K562 (cell line): ENCODE results near the gene C9. TPM values are rescaled to one million over a fixed set of nuclear protein-coding genes. Genes with fewer than 3 reads are reported as not detected.

Experiments
- ATF2 ChIP-seq: sonication (generic); formaldehyde crosslinking; IDR thresholded peaks from 2 replicates; pipeline ENCODE4 v1.8.1; 2022; ENCODE audit warnings: missing genetic modification reagents
- BCOR ChIP-seq: fragments of 450-650 bp; IDR thresholded peaks from 2 replicates; pipeline ENCODE4 v1.6.1; 2016
- BRF2 ChIP-seq: IDR thresholded peaks from 3 replicates; pipeline ENCODE4 v1.6.1; 2011; ENCODE audit warnings: borderline replicate concordance, mild to moderate bottlenecking; ENCODE audit not compliant: insufficient read length, insufficient read depth
- E2F3 ChIP-seq: fragments of 250-450 bp; sonication (Bioruptor Pico); IDR thresholded peaks from 2 replicates; pipeline ENCODE4 v1.4.0; 2020; ENCODE audit warnings: mild to moderate bottlenecking
- E2F8 ChIP-seq: fragments of 450-650 bp; IDR thresholded peaks from 2 replicates; pipeline ENCODE4 v1.7.1; 2018; ENCODE audit warnings: mild to moderate bottlenecking, low read depth; ENCODE audit not compliant: partially characterized antibody
- EHMT2 ChIP-seq: fragments of 450-650 bp; IDR thresholded peaks from 2 replicates; pipeline ENCODE4 v1.6.1; 2018; ENCODE audit warnings: antibody characterized with exemption
- ERF ChIP-seq: fragments of 450-650 bp; formaldehyde crosslinking; IDR thresholded peaks from 2 replicates; pipeline ENCODE4 v1.4.0; 2020; ENCODE audit warnings: mild to moderate bottlenecking, mixed read lengths
- ETV1 ChIP-seq: fragments of 450-650 bp; conservative IDR thresholded peaks from 2 replicates; pipeline ENCODE4 v1.6.1; 2016; ENCODE audit warnings: missing genetic modification characterization, control low read depth, low read depth, missing compliant biosample characterization
- HCFC1 ChIP-seq: IDR thresholded peaks from 2 replicates; pipeline ENCODE4 v1.6.1; 2012; ENCODE audit warnings: low read depth, low read length, improper control_type of control experiment
- JUN ChIP-seq, 2 experiments: sonication (generic) in 1 of 2; formaldehyde crosslinking in 1 of 2; IDR thresholded peaks; 2 replicates each; pipeline versions ENCODE4 v1.6.1 to v1.8.0; 2012 to 2022; ENCODE audit warnings: borderline replicate concordance in 2 of 2, mild to moderate bottlenecking in 2 of 2, improper control_type of control experiment in 1 of 2, low read depth in 1 of 2, low read length in 1 of 2, missing genetic modification reagents in 1 of 2
- LARP7 ChIP-seq: fragments of 450-650 bp; IDR thresholded peaks from 2 replicates; pipeline ENCODE4 v1.6.1; 2016
- MTF1 ChIP-seq: fragments of 250-450 bp; sonication (Bioruptor Pico); IDR thresholded peaks from 2 replicates; pipeline ENCODE4 v1.9.0; 2021; ENCODE audit warnings: moderate library complexity, mild to moderate bottlenecking, inconsistent platforms, borderline replicate concordance
- NBN ChIP-seq: fragments of 450-650 bp; IDR thresholded peaks from 2 replicates; pipeline ENCODE4 v1.6.1; 2016; ENCODE audit warnings: low read depth, mild to moderate bottlenecking
- PML ChIP-seq: IDR thresholded peaks from 2 replicates; pipeline ENCODE4 v1.6.1; 2012; ENCODE audit warnings: low read length, inconsistent platforms
- SIX5 ChIP-seq, 2 experiments: IDR thresholded peaks; 2 replicates each; pipeline ENCODE4 v1.6.1; 2011; ENCODE audit warnings: low read length in 2 of 2, borderline replicate concordance in 1 of 2, low read depth in 1 of 2, mild to moderate bottlenecking in 1 of 2, moderate library complexity in 1 of 2; ENCODE audit not compliant: insufficient read depth in 1 of 2
- TRIM25 ChIP-seq: fragments of 450-650 bp; IDR thresholded peaks from 2 replicates; pipeline ENCODE4 v1.7.0; 2016; ENCODE audit warnings: borderline replicate concordance
- ZBTB5 ChIP-seq: fragments of 450-650 bp; IDR thresholded peaks from 2 replicates; pipeline ENCODE4 v1.6.1; 2017; ENCODE audit warnings: antibody characterized with exemption
- ZNF511 ChIP-seq: sonication (generic); formaldehyde crosslinking; IDR thresholded peaks from 2 replicates; pipeline ENCODE4 v1.8.0; 2022; ENCODE audit warnings: mild to moderate bottlenecking, missing genetic modification reagents
- polyA plus RNA-seq, 8 experiments: library from polyadenylated mRNA; depleted of rRNA in 4 of 8; stranded (reverse) in 5 of 8; unstranded in 3 of 8; fragments of >200 nt; fragmentation: Nextera tagmentation in 2 of 8; fragmentation: Illumina TruSeq in 1 of 8; extraction: Ambion mirVana in 2 of 8; extraction: Trizol in 1 of 8; gene quantifications; 2 replicates each; pipeline versions ENCODE4 v1.2.1 to v1.2.3, GENCODE V29; 2011 to 2014; ENCODE audit warnings: inconsistent platforms in 1 of 8, missing spikeins in 1 of 8
- total RNA-seq, 7 experiments: library from RNA; depleted of rRNA in 6 of 7; stranded (reverse); fragments of >200 nt in 6 of 7; fragmentation: Illumina TruSeq in 2 of 7; extraction: Trizol in 2 of 7; gene quantifications; 2 replicates each; pipeline versions ENCODE4 v1.2.1 to v1.2.3, GENCODE V29; 2011 to 2021; ENCODE audit warnings: low replicate concordance in 1 of 7

The C9 gene
- total and polyA plus RNA-seq, 9 of the 15 experiments (the other 6 are each of a cell fraction or from before 2014, with no cell fraction given): 0.08 to 0.38 TPM; not detected in 7

GRCh38 chr5:39283231-39283818 lies 81.0 kb downstream of the C9 start (continued):
- TF ChIP-seq ATF2 (CRISPR knock-in tag) (no peak), HCFC1 (0 out of 2 replicates have a peak, but pooled peaks have one; percentile 18), NBN (no peak), PML (no peak), ETV1 (no peak), ZNF511 (CRISPR knock-in tag) (no peak), E2F8 (no peak), MTF1 (CRISPR knock-in tag) (no peak), ZBTB5 (no peak), E2F3 (CRISPR knock-in tag) (no peak), BRF2 (no peak), LARP7 (no peak), ERF (CRISPR knock-in tag) (no peak), EHMT2 (0 out of 2 replicates have a peak, but pooled peaks have one; percentile 12), TRIM25 (no peak), JUN (IDR thresholded peaks at IDR 0.05; ENCODE audit: borderline replicate concordance, low read depth, low read length) (no peak), JUN (CRISPR knock-in tag; IDR thresholded peaks at IDR 0.05; ENCODE audit: borderline replicate concordance) (no peak), BCOR (no peak), SIX5 (IDR thresholded peaks at IDR 0.05; ENCODE audit: borderline replicate concordance in 1 of 2, insufficient read depth in 1 of 2, low read depth in 1 of 2, low read length in 2 of 2) (no peak)
